GM19240 (cell line): Measurements from ENCODE around the gene GRAMD2B.
"Not testable (repeated sequence)": the region's sequence is repeated elsewhere in the genome, so short reads cannot be mapped to it uniquely, and the experiment has no call there.

ENCODE experiments used
- DNase-seq: peaks from one replicate; pipeline ENCODE4 v3.0.0; 2011; ENCODE audit warnings: low spot score; ENCODE audit not compliant: insufficient read length

The GRAMD2B gene

DNA sequence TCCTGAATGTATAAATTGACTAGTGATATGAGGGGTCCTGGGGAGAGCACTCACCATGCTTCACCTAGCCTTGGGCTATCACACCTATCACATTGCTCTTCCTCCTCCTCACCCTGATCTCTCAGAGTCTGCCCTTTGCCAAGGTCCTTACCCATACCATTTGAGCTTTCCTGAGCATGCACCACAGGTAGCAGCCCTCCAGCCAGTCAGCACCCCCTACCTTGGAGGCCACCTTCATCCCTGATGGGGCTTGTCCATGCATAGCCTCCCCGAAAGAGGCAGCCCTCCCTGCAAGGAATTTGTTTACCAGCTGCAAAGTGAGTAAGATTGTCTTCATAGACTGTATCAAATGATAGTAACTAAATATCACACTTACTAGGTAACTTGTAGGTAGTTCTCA lies 88.8 kb downstream of the GRAMD2B start:
- DNase-seq, result no peak

DNA sequence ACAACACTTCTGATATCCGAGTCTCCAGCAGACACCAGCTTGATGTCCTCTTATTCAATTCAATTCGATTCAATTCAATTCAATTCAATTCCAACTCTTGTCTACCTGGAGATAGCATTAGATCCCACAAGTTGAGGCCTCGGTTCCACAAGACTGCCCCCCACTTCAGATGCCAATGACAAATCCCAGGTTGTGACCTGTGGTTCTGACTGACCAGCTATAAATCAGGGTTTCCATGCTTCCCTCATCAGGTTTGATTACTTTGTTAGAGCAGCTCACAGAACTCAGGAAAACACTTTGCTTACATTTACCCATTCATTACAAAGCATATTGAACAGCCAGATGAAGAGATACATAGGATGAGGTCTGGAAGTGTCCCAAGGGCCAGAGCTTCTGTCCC lies 89.2 kb downstream of the GRAMD2B start:
- DNase-seq, result no peak

DNA sequence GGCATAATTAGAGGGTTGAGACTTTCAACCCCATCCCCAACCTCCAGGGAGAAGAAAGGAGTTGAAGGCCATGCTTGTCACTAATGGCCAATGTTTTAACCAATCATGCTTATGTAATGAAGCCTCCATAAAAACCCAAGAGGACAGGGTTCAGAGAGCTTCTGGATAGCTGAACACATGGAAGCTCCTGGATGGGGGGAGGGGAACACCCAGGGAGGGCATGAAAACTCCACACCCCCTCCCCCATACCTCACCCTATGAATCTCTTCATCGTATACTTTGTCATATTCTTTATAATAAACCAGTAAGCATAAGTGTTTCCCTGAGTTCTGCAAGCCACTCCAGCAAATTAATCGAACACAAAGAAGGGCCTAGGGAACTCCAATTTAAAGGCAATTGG lies 90.1 kb downstream of the GRAMD2B start:
- no peak for DNase-seq

DNA sequence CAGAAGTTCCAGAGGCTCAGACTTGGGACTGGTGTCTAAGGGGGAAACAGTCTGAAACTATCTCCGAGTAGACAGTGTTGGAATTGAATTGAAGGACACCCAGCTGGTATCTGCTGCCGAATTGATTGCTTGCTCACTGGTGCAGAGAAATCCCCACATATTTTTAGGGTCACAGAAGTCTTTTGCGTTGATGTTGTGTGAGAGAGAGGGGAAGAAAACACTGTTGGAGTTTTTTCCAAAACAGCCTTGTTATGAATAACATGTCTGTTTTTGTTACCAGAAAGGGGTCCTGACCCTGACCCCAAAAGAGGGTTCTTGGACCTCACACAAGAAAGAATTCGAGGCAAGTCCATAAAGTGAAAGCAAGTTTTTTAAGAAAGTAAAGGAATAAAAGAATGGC lies 90.5 kb downstream of the GRAMD2B start:
- no peak for DNase-seq

DNA sequence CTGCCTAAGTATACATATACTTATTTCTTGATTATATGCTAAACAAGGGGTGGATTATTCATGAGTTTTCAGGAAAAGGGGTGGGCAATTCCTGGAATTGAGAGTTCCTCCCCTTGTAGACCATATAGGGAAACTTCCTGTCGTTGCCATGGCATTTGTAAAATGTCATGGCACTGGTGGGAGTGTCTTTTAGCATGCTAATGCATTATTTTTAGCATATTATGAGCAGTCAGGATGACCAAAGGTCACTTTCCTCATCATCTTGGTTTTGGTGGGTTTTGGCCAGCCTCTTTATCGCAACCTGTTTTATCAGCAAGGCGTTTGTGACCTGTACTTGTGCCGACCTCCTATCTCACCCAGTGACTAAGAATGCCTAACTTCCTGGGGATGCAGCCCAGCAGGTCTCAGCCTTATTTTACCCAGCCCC lies 90.9 kb downstream of the GRAMD2B start:
- DNase-seq, result no peak

DNA sequence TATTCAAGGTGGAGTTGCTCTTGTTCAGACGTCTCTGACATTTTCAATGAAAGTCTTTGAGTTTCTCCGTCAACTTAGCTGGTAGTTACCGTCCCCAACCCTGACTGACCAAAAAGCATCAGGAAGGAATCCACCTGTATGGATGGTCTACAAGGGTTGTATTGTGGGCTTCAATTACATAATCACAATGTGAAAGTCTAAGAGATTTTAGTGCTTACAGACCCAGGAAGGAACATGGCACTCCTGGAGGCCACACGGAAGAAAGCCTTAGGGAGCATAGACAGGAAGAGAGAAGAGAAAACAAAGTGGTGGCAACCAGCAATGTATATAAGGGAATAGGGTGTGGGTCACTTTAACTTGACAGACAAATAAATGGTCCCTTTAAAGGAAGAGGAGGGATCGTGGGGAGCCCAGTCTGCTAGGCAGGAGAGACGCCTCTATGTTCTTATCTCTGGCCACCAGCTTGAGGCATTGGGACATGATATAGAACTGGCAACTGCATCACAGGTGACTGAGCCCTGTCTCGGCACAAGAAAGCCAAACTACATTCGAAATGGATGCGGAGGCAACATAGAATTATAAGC lies 91.4 kb downstream of the GRAMD2B start:
- no peak for DNase-seq

DNA sequence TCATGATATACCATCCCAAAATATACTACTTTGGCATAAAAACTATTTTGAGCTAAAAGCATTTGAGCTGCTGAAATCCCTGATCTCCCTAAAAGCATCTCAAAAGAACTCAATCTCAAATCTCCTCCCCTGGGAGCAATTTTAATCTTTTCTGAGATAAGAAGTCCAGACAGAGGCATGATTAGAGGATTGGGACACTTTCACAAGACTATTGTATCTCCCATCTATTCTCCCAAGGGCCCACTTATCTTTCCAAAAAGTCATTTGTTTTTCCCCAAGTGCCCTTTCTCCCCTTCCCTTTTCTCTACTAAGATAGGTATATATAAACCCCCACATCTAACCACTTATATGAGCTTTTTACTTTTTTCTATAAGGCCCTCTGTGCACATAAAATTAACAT lies 92.1 kb downstream of the GRAMD2B start:
- no peak for DNase-seq

DNA sequence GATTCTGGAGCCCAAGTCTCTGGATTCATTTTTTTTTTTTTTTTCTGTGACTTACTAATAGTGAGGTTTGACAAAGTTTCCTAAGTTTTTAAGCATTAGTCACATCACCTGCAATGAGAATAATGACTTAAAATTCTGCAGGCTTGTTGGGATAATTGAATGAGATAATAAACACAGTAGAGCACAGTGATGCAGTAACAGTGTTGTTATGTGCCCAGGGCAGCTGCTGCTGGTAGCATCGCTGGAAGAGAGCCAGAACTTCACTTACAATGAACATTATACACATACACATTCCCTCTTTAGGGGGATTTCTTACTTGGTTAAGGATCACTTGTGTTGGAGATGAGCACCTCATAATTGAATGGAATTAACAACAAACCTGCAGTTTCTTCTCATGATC lies 92.9 kb downstream of the GRAMD2B start:
- no peak for DNase-seq

DNA sequence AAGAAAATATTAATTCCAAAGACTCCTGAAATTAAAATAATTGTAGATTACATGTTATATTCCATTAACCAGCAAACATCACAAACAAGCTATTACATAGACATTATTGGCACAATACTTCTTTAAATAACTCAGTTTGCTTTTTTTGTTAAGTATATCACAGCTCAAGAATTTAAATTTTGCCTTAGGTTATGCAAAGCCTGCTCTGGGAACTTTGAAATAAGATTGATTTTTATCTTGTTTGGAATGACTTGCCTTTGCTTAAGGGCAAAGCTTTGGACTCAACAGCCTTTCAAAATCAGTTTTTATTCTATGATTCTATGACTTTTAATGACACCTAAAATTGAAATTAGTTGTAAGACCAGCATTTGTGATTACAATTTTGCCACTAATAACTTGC lies 93.6 kb downstream of the GRAMD2B start:
- DNase-seq, result no peak

DNA sequence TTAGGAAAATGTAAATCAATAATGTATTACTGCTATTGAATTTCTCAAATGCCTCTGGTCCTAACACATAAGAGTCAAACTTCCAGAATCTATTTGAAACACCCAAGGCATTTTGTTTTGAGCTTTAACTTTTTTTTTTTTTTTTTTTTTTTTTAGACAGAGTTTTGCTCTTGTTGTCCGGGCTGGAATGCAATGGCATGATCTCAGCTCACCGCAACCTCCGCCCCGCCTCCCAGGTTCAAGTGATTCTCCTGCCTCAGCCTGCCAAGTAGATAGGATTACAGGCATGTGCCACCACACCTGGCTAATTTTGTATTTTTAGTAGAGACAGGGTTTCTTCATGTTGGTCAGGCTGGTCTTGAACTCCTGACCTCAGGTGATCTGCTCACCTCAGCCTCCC lies 96.0 kb downstream of the GRAMD2B start:
- DNase-seq, result not testable (repeated sequence)

DNA sequence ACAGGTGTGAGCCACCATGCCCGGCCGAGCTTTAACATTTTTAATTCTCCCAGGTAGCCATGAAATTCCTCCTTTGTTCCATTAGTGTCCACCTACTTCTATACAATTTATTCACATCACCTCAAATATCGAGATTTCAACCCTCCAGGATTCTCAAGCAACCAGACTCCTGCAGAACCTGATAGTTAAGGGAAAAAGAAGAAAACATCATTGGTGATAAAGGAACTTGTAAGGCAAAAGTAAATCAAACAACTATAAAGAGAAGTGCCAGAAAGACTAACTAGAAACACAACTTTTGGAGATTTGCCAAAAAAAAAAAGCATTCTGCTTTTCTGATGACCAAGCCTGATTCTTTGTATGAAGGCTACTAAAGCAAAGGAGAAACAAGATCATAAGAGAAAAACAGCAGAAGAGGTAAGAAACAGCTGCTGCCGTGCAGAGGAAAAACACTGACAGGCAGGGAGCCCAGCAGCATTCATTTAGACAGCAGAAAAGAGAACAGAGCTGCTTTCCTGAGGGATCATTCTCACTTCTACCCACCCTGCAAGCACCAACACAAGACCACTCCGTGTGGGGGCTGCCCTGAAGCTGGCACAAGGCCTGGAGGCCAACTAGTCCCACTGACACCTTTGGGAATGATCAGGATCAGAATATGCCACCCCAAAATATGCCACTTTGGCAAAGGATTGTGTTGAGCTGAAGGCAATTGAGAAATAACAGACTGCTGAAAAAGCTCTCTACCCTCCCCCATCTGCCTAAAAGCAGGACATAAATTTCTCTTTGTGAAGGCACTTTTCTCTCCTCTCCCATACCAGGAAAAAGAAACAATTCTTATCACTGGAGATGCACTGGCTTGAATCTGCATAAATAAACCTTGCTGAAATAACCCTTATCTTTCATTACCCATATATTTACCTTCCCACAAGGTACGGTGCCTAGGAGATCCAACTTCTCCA lies 96.7 kb downstream of the GRAMD2B start:
- no peak for DNase-seq

DNA sequence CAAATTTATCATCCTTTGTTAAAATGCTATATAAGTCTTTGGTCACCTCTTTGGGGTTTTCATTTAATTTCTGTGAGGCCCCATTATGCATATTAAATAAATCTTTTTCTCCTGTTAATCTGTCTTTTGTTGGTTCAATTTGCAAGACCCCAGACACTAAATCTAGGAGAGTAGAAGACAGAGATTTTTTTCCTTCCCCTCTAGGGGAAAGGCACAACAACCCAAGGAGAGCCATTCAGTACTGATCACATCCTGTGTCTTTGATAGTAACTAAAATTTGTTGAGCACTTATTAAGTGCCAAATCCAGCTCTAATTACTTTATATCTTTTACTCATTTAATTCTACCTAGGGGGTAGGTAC lies 97.4 kb downstream of the GRAMD2B start:
- no peak for DNase-seq

DNA sequence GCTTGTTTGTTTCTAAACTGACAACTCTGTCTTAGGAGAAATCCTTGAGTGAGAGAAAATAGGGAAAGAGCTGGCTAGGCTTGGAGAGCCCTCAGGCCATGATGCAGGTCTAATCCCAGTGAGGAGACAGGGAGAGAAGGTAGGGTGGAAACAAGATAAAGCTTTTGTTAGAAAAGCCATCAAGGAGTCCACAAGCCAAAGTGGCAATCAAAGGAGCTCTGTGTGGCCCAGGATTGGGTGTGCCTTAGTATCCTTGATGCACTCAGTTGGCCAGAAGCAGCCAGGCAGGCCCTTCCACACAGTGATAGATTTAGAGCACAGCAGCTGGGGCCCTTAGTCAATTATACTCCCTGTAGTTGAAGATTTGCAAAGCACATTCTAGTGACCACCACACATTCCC lies 97.9 kb downstream of the GRAMD2B start:
- DNase-seq, result no peak

DNA sequence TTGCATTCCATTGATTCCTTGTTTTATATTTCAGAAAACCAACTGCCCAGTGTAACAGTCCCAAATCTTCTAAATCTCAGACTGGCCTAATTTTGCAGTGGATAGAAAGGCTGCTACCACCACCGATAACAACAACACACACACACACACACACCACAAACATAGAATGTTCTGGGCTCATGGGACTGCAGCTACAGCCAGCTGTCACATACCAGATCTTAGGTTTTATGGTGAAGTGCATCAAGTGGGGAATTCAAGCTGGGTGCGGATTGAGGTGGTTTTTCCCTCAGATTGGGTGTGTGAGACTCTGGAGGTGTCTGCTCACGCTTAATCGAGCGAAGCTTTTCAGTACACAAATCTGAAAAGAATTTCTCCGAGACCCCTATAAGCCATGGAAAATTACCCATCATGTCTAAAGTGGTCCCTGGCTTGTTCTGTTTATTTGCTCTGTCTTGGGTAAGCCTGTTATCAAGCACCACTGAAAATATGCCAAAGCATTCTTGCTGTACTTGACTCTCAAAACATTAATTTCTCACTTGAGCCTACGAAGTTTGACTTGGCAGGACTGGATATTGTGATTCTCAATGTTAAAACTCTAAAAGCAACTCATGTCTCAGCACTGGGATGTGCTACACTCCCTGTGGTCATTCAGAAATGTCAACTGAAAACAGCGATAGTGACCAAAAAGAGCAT lies 100.8 kb downstream of the GRAMD2B start:
- DNase-seq, result no peak

DNA sequence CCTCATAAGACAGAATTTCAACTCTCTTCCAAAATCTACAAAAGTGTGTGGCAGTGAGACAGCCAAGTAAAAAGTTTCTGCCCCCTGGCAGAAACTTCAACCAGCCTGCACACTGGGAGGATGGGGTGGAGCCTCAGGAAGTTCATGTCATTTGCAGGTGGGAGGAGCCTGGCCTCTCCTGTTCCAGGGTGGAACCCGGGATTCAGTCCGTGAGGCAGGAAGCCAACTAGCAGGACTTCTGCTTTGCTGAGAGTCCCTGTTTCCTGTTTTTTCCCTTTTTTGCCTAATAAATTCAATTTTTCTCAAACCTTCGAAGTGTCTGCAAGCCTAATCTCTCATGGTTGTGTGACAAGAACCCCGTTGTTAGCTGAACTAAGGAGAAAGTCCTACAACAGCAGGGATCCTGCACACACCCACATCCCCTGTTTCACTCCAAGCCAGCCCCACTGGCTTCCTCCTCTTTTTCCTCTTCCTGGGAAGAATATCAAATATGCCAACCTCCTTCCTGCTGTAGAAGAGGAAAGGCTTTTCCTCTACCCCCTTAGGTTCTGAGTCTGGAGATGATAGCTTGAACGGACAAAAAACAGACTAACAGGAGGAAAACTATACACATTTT lies 102.5 kb downstream of the GRAMD2B start:
- DNase-seq, result no peak

DNA sequence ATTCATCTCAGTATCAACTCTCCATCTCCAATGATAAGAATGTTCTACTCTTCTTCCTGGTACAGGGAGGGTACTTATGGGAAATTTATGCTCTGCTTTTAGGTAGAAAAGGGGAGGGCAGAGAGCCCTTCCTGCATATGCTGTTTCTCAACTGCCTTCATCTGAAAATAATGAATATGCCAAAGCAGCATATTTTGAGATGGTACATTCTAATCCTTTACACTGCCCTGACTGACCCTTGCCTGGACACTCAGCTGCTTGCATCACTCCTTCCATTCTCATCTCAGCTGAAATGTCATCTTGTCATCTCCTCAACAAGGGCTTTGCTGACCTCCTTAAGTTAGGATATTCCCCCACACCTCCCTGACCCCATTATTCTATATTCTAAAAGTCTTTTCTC lies 103.3 kb downstream of the GRAMD2B start:
- no peak for DNase-seq

DNA sequence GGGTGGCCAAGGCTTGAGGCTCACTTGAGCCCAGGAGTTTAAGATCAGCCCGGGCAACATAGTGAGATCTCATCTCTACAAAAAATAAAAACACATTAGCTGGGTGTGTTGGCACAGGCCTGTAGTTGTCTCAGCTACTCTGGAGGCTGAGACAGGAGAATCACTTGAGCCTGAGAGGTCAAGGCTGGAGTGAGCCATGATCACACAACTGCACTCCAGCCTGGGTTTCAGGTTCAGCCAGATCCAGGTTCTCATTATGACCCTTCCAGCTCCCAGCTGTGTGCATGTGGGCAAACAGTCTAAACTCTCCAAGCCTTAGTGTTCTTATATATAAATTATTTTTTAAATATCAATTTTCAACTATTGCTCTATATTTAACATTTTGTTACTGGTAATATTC lies 103.9 kb downstream of the GRAMD2B start:
- DNase-seq, result no peak

DNA sequence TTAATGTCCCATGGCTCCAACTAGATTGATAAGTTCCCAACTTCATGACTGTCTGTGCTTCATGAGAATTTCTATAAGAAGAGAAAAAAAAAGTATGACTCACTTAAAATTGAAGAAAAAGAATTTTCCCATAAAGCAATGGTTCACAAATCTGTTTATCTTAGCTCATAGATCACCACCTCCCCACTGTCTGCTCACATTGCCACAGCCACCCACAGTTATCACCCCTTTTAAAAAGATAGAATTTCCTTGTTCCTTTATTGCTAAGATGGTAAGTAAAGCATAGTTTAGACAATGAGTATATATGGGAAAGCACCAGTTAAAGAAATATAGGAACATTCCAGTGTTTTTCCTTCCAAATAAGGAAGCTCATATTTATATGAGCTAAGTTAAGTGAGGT lies 104.7 kb downstream of the GRAMD2B start:
- DNase-seq, result no peak

DNA sequence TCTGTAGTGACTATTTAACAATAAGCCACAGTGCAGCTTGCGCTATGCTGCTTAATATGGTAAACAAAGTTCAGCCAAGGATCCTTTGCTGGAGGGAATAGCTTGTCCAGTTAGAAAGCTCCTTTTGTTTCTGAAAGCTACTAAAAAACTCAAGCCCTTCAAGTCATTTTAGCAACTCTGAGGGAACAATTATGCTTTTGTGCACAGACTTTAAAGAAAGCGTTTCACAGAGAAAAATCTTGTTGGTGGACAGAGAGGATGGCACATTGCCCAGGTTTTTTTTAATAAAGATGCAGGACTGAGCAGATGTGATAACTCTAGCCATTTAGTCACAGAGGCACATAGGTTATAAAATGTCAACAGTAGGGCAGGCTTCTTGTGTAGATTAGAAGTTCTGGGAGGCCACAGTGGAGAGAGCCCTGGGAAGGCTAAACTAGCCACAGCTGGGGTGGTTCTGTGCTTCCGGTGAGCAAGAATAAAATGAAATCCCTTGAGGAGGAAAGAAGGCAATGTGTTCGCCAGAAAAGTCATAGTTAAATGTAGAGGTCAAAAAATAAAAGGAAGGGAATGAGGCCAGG lies 108.4 kb downstream of the GRAMD2B start:
- no peak for DNase-seq

DNA sequence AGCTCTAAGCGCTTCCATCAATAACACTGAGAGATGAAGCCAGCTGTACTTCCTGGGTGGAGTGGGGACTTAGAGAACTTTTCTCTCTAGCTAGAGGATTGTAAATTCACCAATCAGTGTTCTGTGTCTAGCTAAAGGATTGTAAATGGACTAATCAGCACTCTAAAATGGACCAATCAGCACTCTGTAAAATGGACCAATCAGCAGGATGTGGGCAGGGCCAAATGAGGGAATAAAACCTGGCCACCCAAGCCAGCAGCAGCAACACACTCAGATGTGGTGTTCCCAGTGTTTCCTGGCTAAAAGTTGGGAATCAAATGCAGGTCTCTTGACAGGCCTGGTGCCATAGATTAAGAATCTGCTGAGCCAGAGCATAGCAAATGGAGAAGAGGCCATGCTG lies 111.3 kb downstream of the GRAMD2B start:
- no peak for DNase-seq

DNA sequence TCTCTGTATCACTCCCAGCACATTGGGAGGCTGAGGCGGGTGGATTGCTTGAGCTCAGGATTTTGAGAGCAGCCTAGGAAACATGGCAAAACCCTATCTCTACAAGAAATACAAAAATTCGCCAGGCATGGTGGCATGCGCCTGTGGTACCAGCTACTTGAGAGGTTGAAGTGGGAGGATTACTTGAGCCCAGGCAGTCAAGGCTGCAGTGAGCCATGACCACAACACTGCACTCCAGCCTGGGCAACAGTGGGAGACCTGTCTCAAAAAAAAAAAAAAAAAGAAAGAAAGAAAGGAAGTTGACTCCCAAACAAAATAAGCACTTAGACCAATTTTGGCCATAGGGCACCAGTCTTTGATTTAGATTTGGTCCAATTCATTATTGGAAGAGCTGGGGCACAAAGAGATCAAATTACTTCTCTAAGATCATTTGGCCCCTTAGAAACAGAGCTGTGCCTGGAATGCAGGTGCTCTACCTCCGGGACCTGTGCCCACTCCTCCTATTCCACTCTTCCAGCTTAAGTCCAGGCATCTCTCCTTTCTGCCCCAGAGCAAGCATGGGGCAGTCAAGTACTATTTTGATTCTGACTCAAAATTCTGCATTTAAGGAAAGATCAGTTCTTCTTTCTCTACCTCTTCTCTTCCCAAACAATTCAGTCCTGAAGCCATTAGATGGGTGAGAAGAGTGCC lies 112.8 kb downstream of the GRAMD2B start:
- DNase-seq, result no peak
